Hepatocyte (in vitro differentiated cells): Measurements from ENCODE around the gene NSMCE1.
"Not testable (repeated sequence)": the region's sequence is repeated elsewhere in the genome, so short reads cannot be mapped to it uniquely, and the experiment has no call there.

Experiments used
- CTCF ChIP-seq: fragments of 200-600 bp; sonication (generic); IDR thresholded peaks from 2 replicates; pipeline ENCODE4 v1.5.1; 2016; ENCODE audit warnings: antibody characterized with exemption, mild to moderate bottlenecking; ENCODE audit not compliant: poor library complexity
- EZH2 ChIP-seq: fragments of 200-600 bp; sonication (generic); IDR thresholded peaks from 2 replicates; pipeline ENCODE4 v1.6.1; 2016; ENCODE audit warnings: antibody characterized with exemption, mild to moderate bottlenecking, borderline replicate concordance

- not testable (repeated sequence) for TF ChIP-seq CTCF, EZH2
Observed at GRCh38 chr16:27207121-27207520, 61.5 kb downstream of the NSMCE1 start.
